Gastrocnemius medialis (tissue), 4 donors: ENCODE measurements around the gene ARHGEF17.

Source experiments
- POLR2A ChIP-seq, 2 donors: fragments of 450-650 bp; IDR thresholded peaks; one replicate each; pipeline ENCODE4 v1.6.1; 2017; ENCODE audit warnings: antibody characterized with exemption in 2 of 2, mild to moderate bottlenecking in 2 of 2, moderate library complexity in 2 of 2
- TF ChIP-seq, protein P1 (sequence below), 5 experiments: fragments of 450-650 bp in 3 of 5; fragments of 200-600 bp in 2 of 5; sonication (generic) in 2 of 5; IDR thresholded peaks in 4 of 5; conservative IDR thresholded peaks in 1 of 5; 1 replicate in 4 of 5; 2 replicates in 1 of 5; pipeline ENCODE4 v1.5.1; 2016 to 2019; ENCODE audit warnings: antibody characterized with exemption in 5 of 5, mild to moderate bottlenecking in 3 of 5, moderate library complexity in 3 of 5

DNA sequence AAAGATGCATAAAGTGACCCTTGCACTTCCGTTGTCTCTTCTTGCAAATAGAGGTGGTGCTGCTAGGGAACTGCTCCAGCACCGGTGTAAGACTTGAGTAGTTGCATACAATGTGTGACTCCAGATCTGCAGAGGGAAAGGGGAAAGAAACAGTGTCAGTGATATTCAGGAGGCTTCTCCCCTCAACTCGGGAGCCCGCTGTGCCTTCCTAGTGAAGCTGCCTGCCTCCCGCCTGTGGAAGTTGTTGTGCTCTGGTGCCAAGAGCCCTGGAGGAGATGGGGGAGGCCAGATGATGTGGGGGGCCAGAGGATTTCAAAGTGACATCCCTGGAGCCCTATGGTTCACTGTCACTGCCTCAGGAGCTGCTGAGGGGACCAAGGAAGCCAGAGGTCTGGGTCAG, 98.5 kb downstream of the ARHGEF17 start:
- TF ChIP-seq POLR2A (IDR thresholded peaks at IDR 0.05): no peak
- TF ChIP-seq, protein P1, sequence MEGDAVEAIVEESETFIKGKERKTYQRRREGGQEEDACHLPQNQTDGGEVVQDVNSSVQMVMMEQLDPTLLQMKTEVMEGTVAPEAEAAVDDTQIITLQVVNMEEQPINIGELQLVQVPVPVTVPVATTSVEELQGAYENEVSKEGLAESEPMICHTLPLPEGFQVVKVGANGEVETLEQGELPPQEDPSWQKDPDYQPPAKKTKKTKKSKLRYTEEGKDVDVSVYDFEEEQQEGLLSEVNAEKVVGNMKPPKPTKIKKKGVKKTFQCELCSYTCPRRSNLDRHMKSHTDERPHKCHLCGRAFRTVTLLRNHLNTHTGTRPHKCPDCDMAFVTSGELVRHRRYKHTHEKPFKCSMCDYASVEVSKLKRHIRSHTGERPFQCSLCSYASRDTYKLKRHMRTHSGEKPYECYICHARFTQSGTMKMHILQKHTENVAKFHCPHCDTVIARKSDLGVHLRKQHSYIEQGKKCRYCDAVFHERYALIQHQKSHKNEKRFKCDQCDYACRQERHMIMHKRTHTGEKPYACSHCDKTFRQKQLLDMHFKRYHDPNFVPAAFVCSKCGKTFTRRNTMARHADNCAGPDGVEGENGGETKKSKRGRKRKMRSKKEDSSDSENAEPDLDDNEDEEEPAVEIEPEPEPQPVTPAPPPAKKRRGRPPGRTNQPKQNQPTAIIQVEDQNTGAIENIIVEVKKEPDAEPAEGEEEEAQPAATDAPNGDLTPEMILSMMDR (IDR thresholded peaks at IDR 0.05 in 4 of 5, conservative IDR thresholded peaks at IDR 0.05 in 1 of 5): no peak
